Measurements from ENCODE around the gene KCND3.

The KCND3 gene

GRCh38 chr1:111837393-111837792, 152.1 kb downstream of the KCND3 start:
- DNase-seq: no peak

GRCh38 chr1:111836111-111836510, 153.4 kb downstream of the KCND3 start:
- no peak for DNase-seq

- no peak for DNase-seq
Observed at GRCh38 chr1:111835514-111835913, 154.0 kb downstream of the KCND3 start.

- no peak for DNase-seq
Observed at GRCh38 chr1:111834956-111835355, 154.5 kb downstream of the KCND3 start.

- no peak for DNase-seq
Observed at GRCh38 chr1:111833334-111833733, 156.1 kb downstream of the KCND3 start.

- no peak for DNase-seq
Observed at GRCh38 chr1:111832521-111833155, 156.8 kb downstream of the KCND3 start.

GRCh38 chr1:111831153-111831552, 158.3 kb downstream of the KCND3 start:
- no peak for DNase-seq

GRCh38 chr1:111827946-111828345, 161.5 kb downstream of the KCND3 start:
- DNase-seq: no peak

GRCh38 chr1:111826278-111826677, 163.2 kb downstream of the KCND3 start:
- DNase-seq: no peak

GRCh38 chr1:111825217-111825616, 164.3 kb downstream of the KCND3 start:
- no peak for DNase-seq

GRCh38 chr1:111822138-111822537, 167.3 kb downstream of the KCND3 start:
- no peak for DNase-seq

- DNase-seq: no peak
Observed at GRCh38 chr1:111821121-111821745, 168.2 kb downstream of the KCND3 start.

GRCh38 chr1:111819566-111820263, 169.8 kb downstream of the KCND3 start:
- DNase-seq: no peak

- DNase-seq: no peak
Observed at GRCh38 chr1:111818546-111818945, 170.9 kb downstream of the KCND3 start.

- no peak for DNase-seq
Observed at GRCh38 chr1:111818081-111818480, 171.4 kb downstream of the KCND3 start.

GRCh38 chr1:111814642-111815041, 174.8 kb downstream of the KCND3 start:
- DNase-seq: no peak

GRCh38 chr1:111814305-111814628, 175.2 kb downstream of the KCND3 start:
- DNase-seq: no peak

- DNase-seq: no peak
Observed at GRCh38 chr1:111813440-111814304, 175.8 kb downstream of the KCND3 start.

GRCh38 chr1:111812306-111812705, 177.2 kb downstream of the KCND3 start:
- DNase-seq: no peak

- DNase-seq: no peak
Observed at GRCh38 chr1:111811891-111812290, 177.6 kb downstream of the KCND3 start.

- no peak for DNase-seq
Observed at GRCh38 chr1:111805251-111805650, 184.2 kb downstream of the KCND3 start.

- DNase-seq: no peak
Observed at GRCh38 chr1:111804776-111805175, 184.7 kb downstream of the KCND3 start.

- DNase-seq: no peak
Observed at GRCh38 chr1:111803951-111804350, 185.5 kb downstream of the KCND3 start.

- no peak for DNase-seq
Observed at GRCh38 chr1:111802984-111803383, 186.5 kb downstream of the KCND3 start.

All from DMS 273 treated with DMSO at 0.1 percent for 48 hours (cell line).